Measurements from ENCODE around the gene MRPS21. TPM values are rescaled to one million over a fixed set of nuclear protein-coding genes. Genes with fewer than 3 reads are reported as not detected.

MRPS21 gene
- total and polyA plus RNA-seq, 9 of the 15 experiments (the other 6 are each of a cell fraction or from before 2014, with no cell fraction given) = 119 to 407 (median 149) TPM

DNA sequence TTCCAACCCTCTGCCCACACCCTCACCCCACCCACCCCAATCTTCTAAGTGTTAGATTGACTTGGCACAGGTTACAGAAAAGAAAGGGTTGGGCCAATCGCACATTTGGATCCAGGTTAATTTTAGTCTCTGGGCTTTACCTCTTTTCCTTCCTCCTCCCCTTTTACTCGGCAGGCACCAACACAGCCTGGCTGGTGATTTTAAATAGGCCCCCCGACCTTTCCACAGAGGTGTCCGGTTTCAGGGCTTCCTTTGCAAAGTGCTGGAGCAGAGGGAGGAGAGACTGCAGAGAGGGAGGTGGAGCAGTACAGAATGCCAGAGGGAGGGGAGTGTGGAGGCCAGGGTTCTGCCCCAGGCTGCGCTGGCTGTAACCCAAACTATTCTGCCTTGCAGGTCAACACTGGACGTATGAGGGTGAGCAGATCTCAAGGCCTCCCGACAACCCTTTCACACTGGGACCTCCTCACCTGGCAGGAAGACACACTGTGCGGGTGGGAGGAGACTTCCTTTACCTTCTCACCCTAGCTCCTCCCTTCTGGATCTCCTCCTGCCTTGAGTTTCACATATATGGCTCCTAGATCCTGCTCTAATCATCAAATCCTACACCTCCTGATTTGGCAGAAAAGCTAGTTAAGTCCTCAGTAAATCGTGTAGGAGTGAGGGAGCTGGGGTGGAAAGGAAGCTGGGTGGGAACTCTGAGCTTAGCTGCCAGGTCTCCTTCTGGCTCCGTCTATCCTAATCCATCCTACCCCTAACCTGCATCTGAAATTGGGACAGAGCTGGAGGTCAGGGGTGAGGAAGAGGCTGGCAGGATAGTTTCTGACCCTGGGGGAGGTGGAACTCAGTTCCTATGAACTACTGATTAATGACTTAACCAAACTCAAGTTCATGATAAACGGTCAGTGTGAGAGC, 33.6 kb upstream of the MRPS21 start (continued):
- TF ChIP-seq ZNF609 (CRISPR knock-in tag; IDR thresholded peaks at IDR 0.05; ENCODE audit: borderline replicate concordance) = no peak
- peak; percentile 48 to 62; a peak in 3 of 4 replicates for TF ChIP-seq NRF1 (conservative IDR thresholded peaks at IDR 0.05 in 1 of 2, IDR thresholded peaks at IDR 0.05 in 1 of 2)
- TF ChIP-seq ZKSCAN1 (IDR thresholded peaks at IDR 0.05; ENCODE audit: low read depth, low read length) = 0 out of 2 replicates have a peak, but pooled peaks have one; percentile 31
- TF ChIP-seq MEIS2 (IDR thresholded peaks at IDR 0.05; ENCODE audit: partially characterized antibody) = peak; percentile 28
- no peak for TF ChIP-seq HDAC8 (tag; IDR thresholded peaks at IDR 0.05)
- peak; percentile 55 for TF ChIP-seq PRDM10 (IDR thresholded peaks at IDR 0.05; ENCODE audit: partially characterized antibody)
- peak; percentile 18; the same call in 1 of the 2 replicates for TF ChIP-seq VEZF1 (CRISPR knock-in tag; IDR thresholded peaks at IDR 0.05)

All from K562 (cell line).